Fibroblast of skin of abdomen (primary cell): ENCODE measurements around the gene PHTF2.

Experiments
- DNase-seq: peaks from one replicate; pipeline ENCODE4 v3.0.0-alpha.2; 2013

The PHTF2 gene

GRCh38 chr7:77935652-77936348 is 137.2 kb downstream of the PHTF2 start:
- DNase-seq = no peak

- DNase-seq = peak; percentile 29
Observed at GRCh38 chr7:77940647-77941046, 142.1 kb downstream of the PHTF2 start.

- no peak for DNase-seq
Observed at GRCh38 chr7:77942431-77942830, 143.9 kb downstream of the PHTF2 start.

- DNase-seq = no peak
Observed at GRCh38 chr7:77944183-77945182, 145.9 kb downstream of the PHTF2 start.

- no peak for DNase-seq
Observed at GRCh38 chr7:77950548-77950947, 152.0 kb downstream of the PHTF2 start.

- DNase-seq = no peak
Observed at GRCh38 chr7:77954773-77955555, 156.4 kb downstream of the PHTF2 start.

- DNase-seq = no peak
Observed at GRCh38 chr7:77958436-77958835, 159.9 kb downstream of the PHTF2 start.

- DNase-seq = no peak
Observed at GRCh38 chr7:77959080-77959479, 160.5 kb downstream of the PHTF2 start.

GRCh38 chr7:77960336-77960735 is 161.8 kb downstream of the PHTF2 start:
- DNase-seq = no peak

- DNase-seq = no peak
Observed at GRCh38 chr7:77967429-77967828, 168.9 kb downstream of the PHTF2 start.

GRCh38 chr7:77971726-77972125 is 173.2 kb downstream of the PHTF2 start:
- DNase-seq = no peak

- no peak for DNase-seq
Observed at GRCh38 chr7:77975672-77976480, 177.3 kb downstream of the PHTF2 start.

GRCh38 chr7:77979219-77979618 is 180.6 kb downstream of the PHTF2 start:
- no peak for DNase-seq

GRCh38 chr7:77980087-77980713 is 181.6 kb downstream of the PHTF2 start:
- DNase-seq = no peak

GRCh38 chr7:77982926-77983550 is 184.5 kb downstream of the PHTF2 start:
- DNase-seq = no peak

- no peak for DNase-seq
Observed at GRCh38 chr7:77983973-77984372, 185.4 kb downstream of the PHTF2 start.

- no peak for DNase-seq
Observed at GRCh38 chr7:77985232-77985973, 186.8 kb downstream of the PHTF2 start.

- no peak for DNase-seq
Observed at GRCh38 chr7:77985974-77986339, 187.4 kb downstream of the PHTF2 start.

- DNase-seq = no peak
Observed at GRCh38 chr7:77989981-77990566, 191.5 kb downstream of the PHTF2 start.

- DNase-seq = no peak
Observed at GRCh38 chr7:77991656-77992055, 193.1 kb downstream of the PHTF2 start.
